ENCODE data around the gene SHMT2. TPM values are rescaled to one million over a fixed set of nuclear protein-coding genes. Genes with fewer than 3 reads are reported as not detected.

The SHMT2 gene
- total RNA-seq, 1 experiment from 2014 or later, result 67.1 TPM

GRCh38 chr12:57181072-57181471 lies 48.4 kb upstream of the SHMT2 start:
- POLR2A ChIA-PET, result no interaction called here
- CTCF ChIA-PET, result interaction anchor here (0.6 kb wide), 1 partner anchor 57 kb away, joined by 4 read pairs; no protein-coding TSS in a partner anchor
- Histone ChIP-seq H3K4me3 (ENCODE audit: low read depth in 2 of 2, low read length in 2 of 2) (no peak overlapping the region), H3K4me1 (ENCODE audit: control insufficient read depth, insufficient read depth, low read length) (no peaks in the 10 kb centered on the region), H3K27me3 (ENCODE audit: control insufficient read depth, insufficient read depth, low read length) (no peaks in the 10 kb centered on the region), H3K9me3 (ENCODE audit: control insufficient read depth, insufficient read depth, low read depth, low read length) (no peaks in the 10 kb centered on the region), H3K27ac (ENCODE audit: low read length) (no peak overlapping the region), H3K36me3 (ENCODE audit: control insufficient read depth, insufficient read depth, low read length) (no peaks in the 10 kb centered on the region)
- TF ChIP-seq TCF7L2 (IDR thresholded peaks at IDR 0.05; ENCODE audit: low read depth, low read length), result no peak
- no peak for TF ChIP-seq SIN3A (IDR thresholded peaks at IDR 0.05; ENCODE audit: borderline replicate concordance, insufficient read depth, low read depth, low read length)
- no peak for TF ChIP-seq REST (IDR thresholded peaks at IDR 0.05; ENCODE audit: insufficient read depth in 1 of 2, low read depth in 2 of 2, low read length in 1 of 2)
- no peak for TF ChIP-seq POLR2AphosphoS5 (IDR thresholded peaks at IDR 0.05; ENCODE audit: low read depth, low read length)
- TF ChIP-seq CTCF (IDR thresholded peaks at IDR 0.05), result no peak
- BruUV-seq (replicated peaks), result no TSS peak
- no peak for ATAC-seq
- intact Hi-C loops (cut with micrococcal nuclease; ENCODE audit: unreplicated experiment), result no loop called here
- DNase-seq (ENCODE audit: low read depth, low spot score), result no peak
- in situ Hi-C loops (cut with HindIII; ENCODE audit: low pct_unique_long_range_greater_than_20kb, low sequenced_read_pairs), result no loop called here

- intact Hi-C loops (cut with micrococcal nuclease; ENCODE audit: unreplicated experiment), result no loop called here
- ATAC-seq (no peak), DNase-seq (ENCODE audit: low read depth, low spot score) (no peak)
- POLR2A ChIA-PET, result no interaction called here
- Histone ChIP-seq H3K27me3 (ENCODE audit: control insufficient read depth, insufficient read depth, low read length) (no peaks in the 10 kb centered on the region), H3K27ac (ENCODE audit: low read length) (no peak overlapping the region), H3K4me3 (ENCODE audit: low read depth in 2 of 2, low read length in 2 of 2) (no peak overlapping the region), H3K36me3 (ENCODE audit: control insufficient read depth, insufficient read depth, low read length) (no peaks in the 10 kb centered on the region), H3K9me3 (ENCODE audit: control insufficient read depth, insufficient read depth, low read depth, low read length) (no peaks in the 10 kb centered on the region), H3K4me1 (ENCODE audit: control insufficient read depth, insufficient read depth, low read length) (no peaks in the 10 kb centered on the region)
- BruUV-seq (replicated peaks), result no TSS peak
- CTCF ChIA-PET, result interaction anchor here (0.6 to 1.1 kb wide), 7 partner anchors 36 to 165 kb away, joined by 3 to 14 read pairs (median 4); partner anchors contain the start of gene STAT6
- TF ChIP-seq TCF7L2 (IDR thresholded peaks at IDR 0.05; ENCODE audit: low read depth, low read length), result no peak
- TF ChIP-seq CTCF (IDR thresholded peaks at IDR 0.05), result no peak
- no peak for TF ChIP-seq POLR2AphosphoS5 (IDR thresholded peaks at IDR 0.05; ENCODE audit: low read depth, low read length)
- no peak for TF ChIP-seq REST (IDR thresholded peaks at IDR 0.05; ENCODE audit: insufficient read depth in 1 of 2, low read depth in 2 of 2, low read length in 1 of 2)
- TF ChIP-seq SIN3A (IDR thresholded peaks at IDR 0.05; ENCODE audit: borderline replicate concordance, insufficient read depth, low read depth, low read length), result no peak
- in situ Hi-C loops (cut with HindIII; ENCODE audit: low pct_unique_long_range_greater_than_20kb, low sequenced_read_pairs), result no loop called here
Observed at GRCh38 chr12:57181561-57182155, 47.9 kb upstream of the SHMT2 start.

All from Panc1 (cell line).